GM19043 (cell line): ENCODE data around the gene CSNK2A3.

Source experiments
- ATAC-seq: cut with Tn5 transposase; IDR thresholded peaks from one replicate; pipeline ENCODE4 v1.9.1; 2021; ENCODE audit warnings: low read depth; ENCODE audit not compliant: unreplicated experiment

CSNK2A3 gene

DNA sequence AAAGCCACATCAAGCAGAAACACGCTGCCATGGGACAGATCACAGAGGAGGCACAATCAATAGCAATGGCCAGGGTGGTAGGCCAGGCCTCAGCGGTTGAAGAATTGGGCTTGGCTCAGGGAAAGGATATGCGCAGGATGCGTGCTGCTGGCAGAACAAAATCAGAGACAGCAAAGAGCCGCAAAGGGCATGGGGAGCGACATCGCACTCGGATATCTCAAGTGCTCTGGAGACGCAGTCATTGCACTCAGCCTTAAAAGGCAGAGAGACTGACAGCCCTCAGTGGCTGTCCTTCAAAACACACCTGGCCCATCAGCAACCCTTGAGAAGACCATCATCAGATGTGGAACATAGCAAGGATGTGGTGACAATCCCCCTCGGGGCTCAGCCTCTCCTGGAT is 50.5 kb downstream of the CSNK2A3 start:
- no peak for ATAC-seq
